ENCODE measurements around the gene ZSCAN1.
"Not testable (repeated sequence)": the region's sequence is repeated elsewhere in the genome, so short reads cannot be mapped to it uniquely, and the experiment has no call there.

The ZSCAN1 gene

GRCh38 chr19:58007285-58007684 is 26.5 kb upstream of the ZSCAN1 start:
- no peak for DNase-seq (ENCODE audit: low read depth)
- in situ Hi-C loops (cut with HindIII; ENCODE audit: low sequenced_read_pairs), result no loop called here
- H3K4me3 ChIP-seq (ENCODE audit: low read depth, low read length), result no peak overlapping the region
- TF ChIP-seq, protein P1, sequence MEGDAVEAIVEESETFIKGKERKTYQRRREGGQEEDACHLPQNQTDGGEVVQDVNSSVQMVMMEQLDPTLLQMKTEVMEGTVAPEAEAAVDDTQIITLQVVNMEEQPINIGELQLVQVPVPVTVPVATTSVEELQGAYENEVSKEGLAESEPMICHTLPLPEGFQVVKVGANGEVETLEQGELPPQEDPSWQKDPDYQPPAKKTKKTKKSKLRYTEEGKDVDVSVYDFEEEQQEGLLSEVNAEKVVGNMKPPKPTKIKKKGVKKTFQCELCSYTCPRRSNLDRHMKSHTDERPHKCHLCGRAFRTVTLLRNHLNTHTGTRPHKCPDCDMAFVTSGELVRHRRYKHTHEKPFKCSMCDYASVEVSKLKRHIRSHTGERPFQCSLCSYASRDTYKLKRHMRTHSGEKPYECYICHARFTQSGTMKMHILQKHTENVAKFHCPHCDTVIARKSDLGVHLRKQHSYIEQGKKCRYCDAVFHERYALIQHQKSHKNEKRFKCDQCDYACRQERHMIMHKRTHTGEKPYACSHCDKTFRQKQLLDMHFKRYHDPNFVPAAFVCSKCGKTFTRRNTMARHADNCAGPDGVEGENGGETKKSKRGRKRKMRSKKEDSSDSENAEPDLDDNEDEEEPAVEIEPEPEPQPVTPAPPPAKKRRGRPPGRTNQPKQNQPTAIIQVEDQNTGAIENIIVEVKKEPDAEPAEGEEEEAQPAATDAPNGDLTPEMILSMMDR (IDR thresholded peaks at IDR 0.05; ENCODE audit: low read depth, low read length, missing control alignments), result no peak

GRCh38 chr19:58008877-58009276 is 24.9 kb upstream of the ZSCAN1 start:
- in situ Hi-C loops (cut with HindIII; ENCODE audit: low sequenced_read_pairs); DNase-seq (ENCODE audit: low read depth); H3K4me3 ChIP-seq (ENCODE audit: low read depth, low read length): not testable (repeated sequence)

GRCh38 chr19:58009301-58009665 is 24.5 kb upstream of the ZSCAN1 start:
- in situ Hi-C loops (cut with HindIII; ENCODE audit: low sequenced_read_pairs), result no loop called here
- DNase-seq (ENCODE audit: low read depth), result no peak
- TF ChIP-seq, protein P1 (IDR thresholded peaks at IDR 0.05; ENCODE audit: low read depth, low read length, missing control alignments), result no peak
- H3K4me3 ChIP-seq (ENCODE audit: low read depth, low read length), result peak overlapping the region; percentile 7

- TF ChIP-seq, protein P1 (IDR thresholded peaks at IDR 0.05; ENCODE audit: low read depth, low read length, missing control alignments), result no peak
- DNase-seq (ENCODE audit: low read depth), result peak; percentile 12
- in situ Hi-C loops (cut with HindIII; ENCODE audit: low sequenced_read_pairs), result no loop called here
Measured at GRCh38 chr19:58009666-58010301, 24.0 kb upstream of the ZSCAN1 start.

DNA sequence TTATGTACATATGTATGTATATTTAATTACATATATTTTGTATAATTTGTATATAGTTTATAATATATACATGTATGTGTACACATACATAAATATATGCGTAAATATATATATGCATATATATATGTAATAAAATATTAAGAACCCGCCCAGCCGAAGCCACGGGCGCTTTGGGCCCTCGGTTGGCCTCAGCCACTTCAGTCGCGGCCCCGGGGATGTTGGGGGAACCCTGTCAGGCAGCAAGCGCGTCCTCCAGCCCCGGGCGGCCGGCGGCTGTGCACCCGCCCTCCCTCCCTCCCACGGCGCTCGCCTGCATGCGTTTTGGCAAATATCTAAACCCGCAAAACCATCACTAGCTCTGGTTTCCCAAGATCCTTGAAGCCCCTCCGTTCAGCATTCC is 23.3 kb upstream of the ZSCAN1 start:
- no peak for DNase-seq (ENCODE audit: low read depth)
- TF ChIP-seq, protein P1 (IDR thresholded peaks at IDR 0.05; ENCODE audit: low read depth, low read length, missing control alignments), result no peak
- H3K4me3 ChIP-seq (ENCODE audit: low read depth, low read length), result no peak overlapping the region
- in situ Hi-C loops (cut with HindIII; ENCODE audit: low sequenced_read_pairs), result no loop called here

More at GRCh38 chr19:58009666-58010301, 24.0 kb upstream of the ZSCAN1 start:
- peak overlapping the region; percentile 7 for H3K4me3 ChIP-seq (ENCODE audit: low read depth, low read length)

DNA sequence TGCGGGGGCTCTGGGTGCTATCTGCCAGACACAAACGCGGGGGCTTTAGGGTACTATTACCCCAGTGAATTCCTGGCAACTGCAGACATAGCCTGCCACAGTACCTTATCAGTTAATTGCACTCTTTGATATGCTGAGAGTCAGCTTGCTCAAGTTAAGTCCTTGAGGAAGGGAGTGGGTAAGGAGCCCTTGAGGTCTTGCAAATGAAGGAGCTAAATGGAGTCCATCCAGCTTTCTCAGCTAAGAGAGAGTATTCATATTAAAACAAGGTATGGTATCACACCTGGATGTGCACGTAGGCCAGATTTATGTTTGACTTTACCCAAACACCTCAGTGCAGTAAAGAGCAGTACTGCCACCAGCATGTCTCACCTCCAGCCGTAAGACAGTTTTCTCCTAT is 19.7 kb upstream of the ZSCAN1 start:
- in situ Hi-C loops (cut with HindIII; ENCODE audit: low sequenced_read_pairs), result no loop called here
- TF ChIP-seq, protein P1 (IDR thresholded peaks at IDR 0.05; ENCODE audit: low read depth, low read length, missing control alignments), result no peak
- no peak for DNase-seq (ENCODE audit: low read depth)
- no peak overlapping the region for H3K4me3 ChIP-seq (ENCODE audit: low read depth, low read length)

GRCh38 chr19:58020129-58020528 is 13.7 kb upstream of the ZSCAN1 start:
- no peak for DNase-seq (ENCODE audit: low read depth)
- no peak overlapping the region for H3K4me3 ChIP-seq (ENCODE audit: low read depth, low read length)
- in situ Hi-C loops (cut with HindIII; ENCODE audit: low sequenced_read_pairs), result no loop called here
- TF ChIP-seq, protein P1 (IDR thresholded peaks at IDR 0.05; ENCODE audit: low read depth, low read length, missing control alignments), result no peak

Data from astrocyte of the cerebellum (primary cell).